Smooth muscle cell (in vitro differentiated cells): ENCODE measurements around the gene CTBS. TPM values are rescaled to one million over a fixed set of nuclear protein-coding genes. Genes with fewer than 3 reads are reported as not detected.

Experiments
- DNase-seq: peaks from one replicate; lab custom pipeline; 2025; ENCODE audit not compliant: unreplicated experiment; lab: John Stamatoyannopoulos, UW
- H2AFZ ChIP-seq: fragments of 200-600 bp; sonication (generic); 2 replicates; pipeline ENCODE4 v1.6.0; 2016; ENCODE audit warnings: antibody characterized with exemption, low read depth, mild to moderate bottlenecking
- H3F3A ChIP-seq: fragments of 200-600 bp; sonication (generic); 2 replicates; pipeline ENCODE4 v1.6.0; 2017; ENCODE audit warnings: antibody characterized with exemption, low read depth
- H3K27ac ChIP-seq: fragments of 200-600 bp; sonication (generic); 2 replicates; pipeline ENCODE4 v1.5.1; 2016; ENCODE audit warnings: low read depth, mild to moderate bottlenecking
- H3K27me3 ChIP-seq: fragments of 200-600 bp; sonication (generic); 2 replicates; pipeline ENCODE4 v1.6.1; 2016; ENCODE audit warnings: low read depth, mild to moderate bottlenecking
- H3K36me3 ChIP-seq: fragments of 200-600 bp; sonication (generic); 2 replicates; pipeline ENCODE4 v1.5.1; 2016; ENCODE audit warnings: low read depth
- H3K4me1 ChIP-seq: fragments of 200-600 bp; sonication (generic); 2 replicates; pipeline ENCODE4 v1.5.1; 2016; ENCODE audit warnings: low read depth
- H3K4me2 ChIP-seq: fragments of 200-600 bp; sonication (generic); 2 replicates; pipeline ENCODE4 v1.6.0; 2016; ENCODE audit warnings: mild to moderate bottlenecking
- H3K4me3 ChIP-seq: fragments of 200-600 bp; sonication (generic); 2 replicates; pipeline ENCODE4 v1.5.1; 2016; ENCODE audit warnings: mild to moderate bottlenecking
- H3K79me2 ChIP-seq: fragments of 200-600 bp; sonication (generic); 2 replicates; pipeline ENCODE4 v1.6.0; 2016; ENCODE audit warnings: low read depth, mild to moderate bottlenecking
- H3K9ac ChIP-seq: fragments of 200-600 bp; sonication (generic); 2 replicates; pipeline ENCODE4 v1.6.0; 2016; ENCODE audit warnings: low read depth
- H3K9me3 ChIP-seq: fragments of 200-600 bp; sonication (generic); replicated peaks from 2 replicates; pipeline ENCODE4 v1.5.1; 2016; ENCODE audit warnings: low read depth
- H4K20me1 ChIP-seq: fragments of 200-600 bp; sonication (generic); 2 replicates; pipeline ENCODE4 v1.6.0; 2016; ENCODE audit warnings: low read depth
- WGBS: methylation state at CpG from one replicate; pipeline ENCODE4 v1.1.7; 2016; ENCODE audit warnings: low lambda C conversion rate; 5-methylcytosine and 5-hydroxymethylcytosine counted together
- polyA plus RNA-seq: library from polyadenylated mRNA; unstranded; fragments of >200 nt; fragmentation: Nextera tagmentation; extraction: Ambion mirVana; gene quantifications from 2 replicates; pipeline ENCODE4 v1.2.1, GENCODE V29; 2016
- total RNA-seq: library from RNA; depleted of rRNA; stranded (reverse); fragments of >200 nt; gene quantifications from 2 replicates; pipeline ENCODE4 v1.2.3, GENCODE V29; 2014
- TF ChIP-seq, protein P1 (sequence below): fragments of 200-600 bp; sonication (generic); IDR thresholded peaks from 2 replicates; pipeline ENCODE4 v1.5.1; 2017; ENCODE audit warnings: borderline replicate concordance, mild to moderate bottlenecking, antibody characterized with exemption; ENCODE audit not compliant: insufficient read depth, poor library complexity, severe bottlenecking

CTBS gene
- total and polyA plus RNA-seq, 2 experiments from 2014 or later, result 34.6 to 37.7 TPM

DNA sequence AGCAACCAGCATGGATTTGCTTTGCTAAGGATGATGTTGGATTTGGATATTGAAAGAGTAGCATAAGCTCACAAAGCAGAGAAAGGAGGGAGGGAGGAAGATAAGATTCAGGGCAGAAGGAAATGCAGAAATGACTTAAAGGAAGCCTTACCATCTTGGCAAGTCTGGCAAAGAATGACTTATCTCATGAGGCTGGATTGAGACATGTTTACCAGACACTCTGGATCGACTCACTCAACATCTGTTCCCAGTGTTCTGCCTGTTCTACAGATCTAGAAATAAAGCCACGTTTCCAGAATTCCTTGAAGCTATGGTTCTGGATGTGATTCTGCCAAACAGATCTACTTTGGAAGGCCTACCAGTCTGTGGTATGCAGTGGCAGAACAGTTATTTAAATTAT, 38.8 kb upstream of the CTBS start:
- Histone ChIP-seq H3K36me3 (no peaks in the 10 kb centered on the region), H3F3A (no peaks in the 10 kb centered on the region), H3K79me2 (no peaks in the 10 kb centered on the region), H4K20me1 (no peaks in the 10 kb centered on the region), H3K27ac (no peak overlapping the region), H2AFZ (no peak overlapping the region), H3K4me2 (no peak overlapping the region), H3K9ac (no peak overlapping the region), H3K9me3 (peaks cover 8% of the 10 kb centered on the region), H3K4me3 (no peak overlapping the region), H3K4me1 (peaks cover 12% of the 10 kb centered on the region), H3K27me3 (no peaks in the 10 kb centered on the region)
- 68% methylated on average over 2 of the region's 2 CpGs for WGBS
- TF ChIP-seq, protein P1, sequence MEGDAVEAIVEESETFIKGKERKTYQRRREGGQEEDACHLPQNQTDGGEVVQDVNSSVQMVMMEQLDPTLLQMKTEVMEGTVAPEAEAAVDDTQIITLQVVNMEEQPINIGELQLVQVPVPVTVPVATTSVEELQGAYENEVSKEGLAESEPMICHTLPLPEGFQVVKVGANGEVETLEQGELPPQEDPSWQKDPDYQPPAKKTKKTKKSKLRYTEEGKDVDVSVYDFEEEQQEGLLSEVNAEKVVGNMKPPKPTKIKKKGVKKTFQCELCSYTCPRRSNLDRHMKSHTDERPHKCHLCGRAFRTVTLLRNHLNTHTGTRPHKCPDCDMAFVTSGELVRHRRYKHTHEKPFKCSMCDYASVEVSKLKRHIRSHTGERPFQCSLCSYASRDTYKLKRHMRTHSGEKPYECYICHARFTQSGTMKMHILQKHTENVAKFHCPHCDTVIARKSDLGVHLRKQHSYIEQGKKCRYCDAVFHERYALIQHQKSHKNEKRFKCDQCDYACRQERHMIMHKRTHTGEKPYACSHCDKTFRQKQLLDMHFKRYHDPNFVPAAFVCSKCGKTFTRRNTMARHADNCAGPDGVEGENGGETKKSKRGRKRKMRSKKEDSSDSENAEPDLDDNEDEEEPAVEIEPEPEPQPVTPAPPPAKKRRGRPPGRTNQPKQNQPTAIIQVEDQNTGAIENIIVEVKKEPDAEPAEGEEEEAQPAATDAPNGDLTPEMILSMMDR, result no peak
- DNase-seq, result no peak

DNA sequence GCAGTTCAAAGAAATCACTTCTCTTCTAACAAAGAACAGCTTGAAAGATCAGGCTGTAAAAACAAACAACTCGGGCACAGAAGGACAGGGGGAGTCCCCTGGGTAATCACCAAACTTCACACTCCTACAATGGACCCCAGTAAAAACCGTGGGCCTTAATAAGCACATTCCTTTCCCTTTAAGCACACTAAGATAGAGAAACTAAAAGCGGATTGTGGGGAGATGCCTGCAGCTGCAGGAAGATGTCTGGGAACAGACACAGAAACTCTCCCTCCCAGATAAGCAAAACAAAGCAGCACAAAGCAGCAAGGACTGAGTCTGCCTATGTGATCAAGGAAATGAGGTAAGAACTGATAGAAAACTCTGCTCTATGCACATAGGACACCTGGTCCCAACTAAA, 37.6 kb upstream of the CTBS start:
- H3K79me2 ChIP-seq, result no peaks in the 10 kb centered on the region
- H4K20me1 ChIP-seq, result no peaks in the 10 kb centered on the region
- H3K4me3 ChIP-seq, result no peak overlapping the region
- H3K4me1 ChIP-seq, result peaks cover 12% of the 10 kb centered on the region
- peak overlapping the region; percentile 48 for H3K9ac ChIP-seq
- no peaks in the 10 kb centered on the region for H3K36me3 ChIP-seq
- TF ChIP-seq, protein P1, result no peak
- peak overlapping the region; percentile 29 for H2AFZ ChIP-seq
- peak overlapping the region; percentile 67 for H3K27ac ChIP-seq
- WGBS, result 27% methylated on average over 3 of the region's 3 CpGs
- DNase-seq, result no peak
- H3F3A ChIP-seq, result no peaks in the 10 kb centered on the region
- H3K27me3 ChIP-seq, result no peaks in the 10 kb centered on the region
- H3K9me3 ChIP-seq, result peaks cover 8% of the 10 kb centered on the region
- H3K4me2 ChIP-seq, result peak overlapping the region; percentile 55

DNA sequence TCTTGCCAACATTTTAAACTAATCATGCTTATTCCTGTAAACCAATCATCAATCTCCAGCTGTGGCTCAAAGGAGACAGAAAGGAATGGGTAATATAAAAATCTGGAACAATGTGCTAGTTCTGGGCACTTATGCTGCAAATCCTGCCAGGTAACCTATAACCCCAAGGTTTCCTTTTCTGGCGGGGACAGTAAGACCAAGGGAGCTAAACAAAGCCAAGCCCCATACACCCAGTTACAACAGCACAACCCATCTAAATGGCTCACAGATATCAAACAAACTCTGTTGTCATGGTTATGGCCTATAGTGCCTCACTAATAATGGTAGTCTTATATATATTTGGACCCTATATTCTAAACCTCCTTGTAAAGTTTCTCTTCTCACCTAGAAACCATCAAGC, 36.9 kb upstream of the CTBS start:
- DNase-seq, result no peak
- Histone ChIP-seq H3K9ac (no peak overlapping the region), H3K27ac (no peak overlapping the region), H3F3A (no peaks in the 10 kb centered on the region), H2AFZ (peak overlapping the region; percentile 29), H3K4me2 (no peak overlapping the region), H4K20me1 (no peaks in the 10 kb centered on the region), H3K79me2 (no peaks in the 10 kb centered on the region), H3K36me3 (no peaks in the 10 kb centered on the region), H3K4me1 (peaks cover 12% of the 10 kb centered on the region), H3K4me3 (no peak overlapping the region), H3K9me3 (peaks cover 8% of the 10 kb centered on the region), H3K27me3 (no peaks in the 10 kb centered on the region)
- TF ChIP-seq, protein P1, result no peak
- 41% methylated on average over 1 of the region's 1 CpG for WGBS

DNA sequence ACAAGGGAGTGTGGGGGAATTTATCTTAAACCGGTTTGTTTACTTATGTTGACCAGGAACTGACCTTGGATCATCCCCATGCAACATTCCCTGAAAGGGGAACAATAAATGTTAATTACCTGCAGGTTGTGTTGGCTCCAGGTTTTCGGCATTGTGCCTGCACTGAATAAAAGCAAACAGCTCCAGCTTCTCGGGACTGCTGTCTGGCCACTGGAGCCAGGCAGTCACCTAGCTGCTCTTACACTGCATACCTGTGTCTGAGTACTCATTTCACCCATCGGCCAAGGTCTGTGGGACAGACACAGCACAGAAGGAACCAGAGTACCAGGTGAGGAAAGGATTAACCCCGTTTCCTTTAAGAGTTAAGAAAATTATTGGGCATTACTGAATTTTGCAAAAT, 32.7 kb upstream of the CTBS start:
- no peak overlapping the region for H3K4me2 ChIP-seq
- H2AFZ ChIP-seq, result no peak overlapping the region
- no peaks in the 10 kb centered on the region for H4K20me1 ChIP-seq
- no peaks in the 10 kb centered on the region for H3K36me3 ChIP-seq
- peaks cover 12% of the 10 kb centered on the region for H3K4me1 ChIP-seq
- H3K27ac ChIP-seq, result no peak overlapping the region
- WGBS, result 87% methylated on average over 5 of the region's 5 CpGs
- H3K4me3 ChIP-seq, result no peak overlapping the region
- no peaks in the 10 kb centered on the region for H3K27me3 ChIP-seq
- no peak for DNase-seq
- H3K9ac ChIP-seq, result no peak overlapping the region
- peaks cover 13% of the 10 kb centered on the region for H3F3A ChIP-seq
- H3K9me3 ChIP-seq, result no peaks in the 10 kb centered on the region
- TF ChIP-seq, protein P1, result no peak
- no peaks in the 10 kb centered on the region for H3K79me2 ChIP-seq
